ENCODE results near the gene PSMF1.

- TF ChIP-seq TAF1 (IDR thresholded peaks at IDR 0.05; ENCODE audit: borderline replicate concordance, insufficient read depth, low read length) (no peak), POLR2AphosphoS5 (IDR thresholded peaks at IDR 0.05; ENCODE audit: low read depth, low read length) (no peak)
Observed at GRCh38 chr20:1196634-1197033, 78.2 kb downstream of the PSMF1 start.

All from PFSK-1 (cell line).